CD4-positive, alpha-beta T cell treated with Interleukin-4 for 1 hour (primary cell): ENCODE data around the gene C1orf210.

Source experiments
- DNase-seq, 2 donors: peaks; one replicate each; pipeline ENCODE4 v3.0.0-alpha.2; 2020 to 2022

C1orf210 gene

GRCh38 chr1:43272576-43273571, 12.5 kb downstream of the C1orf210 start:
- no peak for DNase-seq

GRCh38 chr1:43272161-43272560, 13.2 kb downstream of the C1orf210 start:
- DNase-seq: no peak

- DNase-seq: no peak
Observed at GRCh38 chr1:43271186-43272118, 13.9 kb downstream of the C1orf210 start.

DNA sequence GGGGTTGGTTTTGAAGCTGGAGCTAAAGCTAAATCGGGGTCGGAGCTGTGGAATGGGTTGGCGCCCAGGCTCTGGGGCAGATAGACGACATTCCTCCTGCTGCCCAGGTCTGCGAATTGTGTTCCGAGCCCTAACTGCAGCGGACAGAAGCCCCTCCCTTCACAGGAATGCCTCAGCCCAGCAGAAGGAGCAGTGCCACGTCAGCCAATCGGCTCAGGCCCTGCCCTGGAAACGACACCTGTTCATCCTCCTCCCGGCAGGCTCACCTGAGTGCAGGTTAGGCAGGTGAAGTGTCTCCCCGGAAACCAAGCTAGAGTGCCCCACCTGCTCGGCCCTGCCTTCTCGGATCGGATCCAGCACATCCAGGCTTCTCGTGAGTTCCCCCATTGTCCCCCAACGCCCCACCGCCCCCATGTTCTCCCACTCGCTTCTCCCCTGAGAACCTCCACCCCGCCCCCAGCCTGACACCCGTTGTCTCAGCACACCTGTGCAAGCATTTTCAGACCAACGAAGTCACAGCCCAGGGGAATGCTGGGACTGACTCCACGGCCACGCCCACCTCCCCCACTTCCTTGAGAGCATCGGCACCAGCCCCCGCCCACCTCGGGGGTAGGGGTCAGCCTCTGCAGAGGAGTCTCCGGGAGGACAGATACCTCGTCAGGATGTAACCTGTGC, 14.8 kb downstream of the C1orf210 start:
- no peak for DNase-seq

- no peak for DNase-seq
Observed at GRCh38 chr1:43269627-43270375, 15.6 kb downstream of the C1orf210 start, which contains the start of gene TMEM125. TMEM125 (plus strand) TSS chr1:43269983; CDS start chr1:43272723, 2,740 bp downstream.

DNA sequence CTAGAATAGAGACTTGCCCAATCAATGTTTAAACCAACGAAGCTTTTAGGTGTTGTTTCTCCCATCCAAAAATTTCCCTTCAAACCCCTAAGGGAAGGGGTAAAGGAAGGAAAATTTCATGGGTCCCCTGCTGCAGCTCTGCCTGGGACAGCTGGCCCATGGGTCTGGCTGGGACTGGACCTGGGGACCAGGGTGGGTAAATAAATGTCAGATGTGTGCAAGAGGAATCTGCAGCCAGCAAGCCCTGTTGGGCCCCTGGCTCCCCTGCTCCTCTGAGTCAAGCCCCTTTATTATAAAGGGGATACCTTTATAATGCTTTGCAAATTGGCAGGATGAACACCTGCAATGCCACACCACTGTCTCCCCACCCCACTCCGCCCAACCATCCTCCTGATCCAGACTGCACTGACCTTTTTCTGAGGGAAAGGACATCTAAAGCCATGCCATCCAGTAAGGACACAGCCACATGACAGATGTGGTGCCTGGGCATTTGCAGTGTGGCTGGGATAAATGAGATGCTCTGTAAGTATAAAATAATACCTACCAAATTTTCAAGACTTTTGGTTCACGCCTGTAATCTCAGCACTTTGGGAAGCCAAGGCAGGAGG, 17.5 kb downstream of the C1orf210 start:
- DNase-seq: no peak

GRCh38 chr1:43267291-43267805, 18.0 kb downstream of the C1orf210 start:
- no peak for DNase-seq

DNA sequence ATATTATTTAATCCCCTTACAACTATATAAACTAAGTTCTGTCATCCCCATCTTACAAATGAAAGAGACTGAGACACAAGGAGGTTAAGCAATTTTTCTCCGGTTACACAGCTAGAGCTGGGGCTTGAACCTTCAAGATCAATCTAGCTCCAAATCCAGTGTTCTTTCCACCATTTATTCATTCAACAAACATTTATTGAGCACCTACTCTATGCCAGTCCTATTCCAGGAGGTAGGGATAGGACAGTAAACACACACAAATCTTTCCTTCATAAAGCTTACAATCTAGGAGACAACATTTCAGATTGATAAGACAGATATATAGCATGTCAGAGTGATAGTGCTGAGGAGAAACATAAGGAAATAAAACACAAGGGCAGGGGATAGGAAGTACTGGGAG, 18.5 kb downstream of the C1orf210 start:
- no peak for DNase-seq

DNA sequence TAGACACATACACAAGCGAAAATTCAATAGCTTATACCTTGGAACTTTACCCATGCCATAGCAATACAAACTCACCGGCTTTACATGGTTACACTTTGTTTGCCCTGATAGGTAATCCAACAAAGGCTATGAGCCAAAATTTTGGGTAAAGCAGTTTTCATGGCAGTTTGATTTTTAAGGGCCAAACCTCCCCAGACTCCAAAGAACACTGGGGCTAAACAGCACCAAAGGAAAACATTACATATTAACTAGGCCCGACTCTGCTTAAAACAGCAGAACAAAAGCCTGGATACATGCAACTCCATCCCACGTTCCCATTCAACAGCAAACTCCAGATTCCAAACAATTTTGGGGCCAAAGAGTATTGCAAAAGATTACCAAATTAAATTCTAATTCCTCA, 19.9 kb downstream of the C1orf210 start:
- DNase-seq: no peak

DNA sequence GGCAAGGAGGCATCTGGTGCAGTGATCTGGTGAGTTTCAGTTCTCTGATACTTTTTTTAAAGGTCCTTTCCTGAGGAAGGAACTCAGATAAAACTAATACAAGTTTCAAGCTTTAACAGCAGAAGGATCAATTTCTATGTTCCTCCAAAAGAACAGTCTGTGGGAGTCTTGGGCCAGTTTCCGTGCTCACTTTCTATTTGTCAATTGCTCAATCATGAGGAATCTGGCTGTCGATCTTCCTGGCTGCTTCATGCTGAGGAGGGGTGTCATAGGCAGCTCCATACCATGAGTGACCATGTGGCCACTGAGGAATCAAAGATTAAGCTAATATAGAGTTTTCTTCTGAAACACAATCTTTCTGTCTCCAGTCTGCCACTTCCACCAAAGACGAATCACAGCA, 27.0 kb downstream of the C1orf210 start:
- DNase-seq: no peak

DNA sequence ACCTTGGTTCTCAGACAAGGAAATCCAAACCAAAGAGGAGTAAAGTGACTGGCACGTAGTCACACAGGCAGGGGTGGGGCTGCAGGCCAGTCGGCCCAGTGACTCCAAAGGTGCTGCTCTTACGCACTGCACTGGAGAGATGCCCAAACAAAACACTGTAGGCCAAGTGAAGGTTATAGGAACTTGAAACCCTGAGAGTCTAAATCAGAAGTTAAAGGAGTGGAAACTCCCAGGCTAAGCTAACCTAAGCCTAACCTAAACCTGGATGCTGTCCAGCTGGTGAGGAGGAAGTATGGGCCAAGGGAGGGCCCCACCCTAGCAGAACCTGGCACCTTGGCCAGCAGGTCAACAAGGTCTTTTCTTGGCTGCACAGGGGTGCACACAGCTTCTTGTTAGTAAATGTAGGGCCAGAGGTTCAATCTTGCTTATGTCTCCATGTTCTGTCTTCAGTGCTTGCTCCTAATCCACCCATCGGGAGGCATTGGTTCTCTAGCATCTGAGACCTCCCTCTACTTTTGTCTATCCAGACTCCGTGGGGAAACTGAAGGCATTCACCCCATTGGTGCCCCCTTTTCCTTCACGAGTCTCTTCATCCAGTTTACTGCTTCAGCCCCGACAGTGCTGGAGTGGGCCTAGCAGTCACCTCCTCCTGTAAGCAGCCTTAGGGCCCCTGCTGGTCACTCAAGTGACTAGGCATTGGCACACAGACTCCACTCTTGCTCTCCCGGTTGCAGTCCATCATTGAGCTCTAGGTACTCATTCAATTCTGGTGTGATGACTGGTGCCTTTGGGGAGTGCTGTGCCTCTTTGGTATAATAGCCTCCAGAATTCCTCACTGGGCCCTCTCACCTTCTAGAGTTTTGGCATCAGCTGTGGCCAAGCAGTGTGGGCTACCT, 28.5 kb downstream of the C1orf210 start:
- DNase-seq: no peak

DNA sequence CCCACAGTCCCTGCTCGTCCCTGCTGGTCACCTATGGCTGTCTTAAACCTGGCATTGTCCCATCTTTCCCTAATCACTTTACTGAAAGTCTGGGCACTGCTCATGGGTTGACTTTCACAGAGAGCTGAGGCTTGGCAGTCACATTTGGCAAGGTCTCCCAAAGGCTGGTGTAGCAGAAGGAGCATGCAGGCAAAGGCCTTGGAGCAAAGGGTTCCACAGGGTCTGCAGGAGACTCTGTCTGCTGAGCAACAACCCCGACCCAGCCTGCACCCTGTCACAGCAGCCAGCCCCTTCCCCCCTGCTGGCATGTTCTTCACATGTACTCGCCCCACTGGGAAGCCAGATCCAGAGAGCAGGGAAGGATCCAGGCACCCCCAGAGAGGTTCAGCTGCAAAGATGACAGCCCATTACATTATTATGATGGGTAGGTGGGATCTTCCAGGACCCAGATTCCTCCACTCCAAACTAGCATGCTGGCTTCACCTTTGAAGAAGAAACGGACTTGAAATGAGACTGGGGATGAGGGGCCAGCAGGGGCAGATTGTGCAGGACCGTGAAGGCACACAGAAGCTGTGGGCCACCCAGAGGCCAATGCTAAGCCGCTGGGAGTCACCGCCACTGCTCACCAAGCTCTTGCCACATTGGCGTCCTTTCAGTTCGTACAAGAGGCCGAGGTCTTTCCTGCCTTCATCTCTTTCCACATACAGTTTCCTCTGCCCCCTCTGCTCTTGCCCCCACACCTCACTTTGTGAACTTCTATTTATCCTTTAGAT, 29.8 kb downstream of the C1orf210 start:
- DNase-seq: no peak

GRCh38 chr1:43253876-43254275, 31.5 kb downstream of the C1orf210 start:
- DNase-seq: no peak

- no peak for DNase-seq
Observed at GRCh38 chr1:43253173-43253572, 32.2 kb downstream of the C1orf210 start.

DNA sequence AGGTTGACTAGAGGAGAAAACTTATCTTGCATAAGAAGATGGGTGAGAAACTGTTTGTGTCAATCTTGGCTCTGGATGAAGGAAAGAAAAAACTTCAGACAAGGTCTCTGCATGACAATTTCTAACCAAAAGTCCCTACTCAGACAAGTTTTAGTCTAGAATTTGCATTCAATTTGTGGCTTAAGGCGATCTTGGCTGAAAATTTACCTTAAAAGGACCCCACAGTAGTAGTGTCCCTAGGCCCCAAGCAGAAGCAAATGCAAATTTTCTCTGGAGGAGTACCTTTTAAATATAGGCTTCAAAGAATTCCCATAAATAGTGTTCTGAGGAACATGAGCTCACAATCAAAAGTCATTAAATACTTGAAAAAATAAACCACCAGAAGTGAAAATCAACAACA, 33.2 kb downstream of the C1orf210 start:
- no peak for DNase-seq

DNA sequence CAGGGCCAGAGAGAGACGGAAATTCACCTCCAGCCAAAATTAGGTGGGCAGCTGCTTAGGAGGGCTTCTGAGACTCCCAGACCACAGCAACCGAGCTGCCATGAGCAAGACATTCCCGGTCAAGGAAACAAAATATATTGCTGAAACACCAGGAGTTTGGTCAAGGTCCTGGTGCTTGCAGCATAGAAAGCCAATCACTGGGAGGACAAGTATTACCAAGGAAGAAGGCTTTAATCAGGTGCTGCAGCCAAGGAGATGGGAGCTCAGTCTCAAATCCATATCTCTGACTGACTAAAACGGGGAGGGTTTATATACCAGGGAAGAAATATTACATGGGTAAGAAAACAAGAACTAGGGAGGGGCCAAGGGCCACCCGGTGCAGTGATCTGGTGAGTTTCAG, 34.4 kb downstream of the C1orf210 start:
- DNase-seq: no peak

GRCh38 chr1:43250351-43250761, 35.0 kb downstream of the C1orf210 start:
- DNase-seq: no peak

DNA sequence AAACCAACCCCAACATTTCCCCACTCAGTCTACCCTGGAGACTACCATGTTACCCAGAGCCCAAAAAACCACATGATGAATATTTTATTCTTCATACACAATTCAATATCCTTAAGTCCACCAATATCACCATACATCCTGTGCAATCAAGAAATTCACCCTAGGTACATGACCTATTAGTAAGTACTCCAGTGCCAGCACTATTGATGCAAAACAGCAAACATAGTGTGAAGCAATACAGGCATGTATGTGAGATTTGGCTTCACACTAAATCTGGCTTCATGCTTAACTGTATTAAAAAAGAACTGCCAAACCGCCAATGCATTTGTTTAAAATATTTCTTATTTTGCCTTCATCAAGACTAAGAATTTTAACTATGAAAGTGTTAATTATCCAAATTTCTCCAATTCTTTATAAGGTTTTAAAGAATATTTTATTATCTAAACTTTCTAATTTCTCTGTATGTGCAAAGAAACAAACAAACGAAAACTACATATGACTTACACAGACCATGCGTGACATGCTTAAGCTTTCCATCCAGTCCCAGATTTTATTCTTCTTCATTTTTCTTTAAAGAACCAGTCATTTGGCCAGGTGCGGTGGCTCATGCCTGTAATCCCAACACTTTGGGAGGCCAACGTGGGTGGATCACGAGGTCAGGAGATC, 38.0 kb downstream of the C1orf210 start:
- DNase-seq: no peak
